HepG2 (cell line): Measurements from ENCODE around the gene TRAPPC12. TPM values are rescaled to one million over a fixed set of nuclear protein-coding genes. Genes with fewer than 3 reads are reported as not detected.
A peak's percentile ranks its signal among the peaks of the same experiment; 100 is the strongest.

Experiments used
- HOMEZ ChIP-seq: IDR thresholded peaks from 2 replicates; pipeline ENCODE4 v1.6.1; 2016; ENCODE audit warnings: low read depth
- IKZF4 ChIP-seq: sonication (generic); formaldehyde crosslinking; IDR thresholded peaks from 2 replicates; pipeline ENCODE4 v1.5.1; 2020; ENCODE audit warnings: borderline replicate concordance, mild to moderate bottlenecking, low read depth, missing genetic modification reagents; ENCODE audit errors: not compliant biosample characterization
- MAX ChIP-seq: IDR thresholded peaks from 2 replicates; pipeline ENCODE4 v1.6.1; 2012; ENCODE audit warnings: inconsistent platforms
- NCOA2 ChIP-seq: sonication (generic); formaldehyde crosslinking; IDR thresholded peaks from 2 replicates; pipeline ENCODE4 v1.8.0; 2022; ENCODE audit warnings: inconsistent platforms
- PLSCR1 ChIP-seq: sonication (generic); formaldehyde crosslinking; IDR thresholded peaks from 2 replicates; pipeline ENCODE4 v1.5.0; 2020; ENCODE audit warnings: missing genetic modification reagents, mild to moderate bottlenecking, borderline replicate concordance
- POLR2AphosphoS5 ChIP-seq: IDR thresholded peaks from 2 replicates; pipeline ENCODE4 v1.6.1; 2012; ENCODE audit warnings: low read depth, low read length
- SKI ChIP-seq: fragments of 450-650 bp; IDR thresholded peaks from one replicate; pipeline ENCODE4 v1.6.1; 2018; ENCODE audit warnings: mild to moderate bottlenecking; ENCODE audit not compliant: partially characterized antibody
- TFE3 ChIP-seq: IDR thresholded peaks from 2 replicates; pipeline ENCODE4 v1.6.1; 2016
- TIGD3 ChIP-seq: sonication (generic); formaldehyde crosslinking; IDR thresholded peaks from 2 replicates; pipeline ENCODE4 v1.5.1; 2020; ENCODE audit warnings: mild to moderate bottlenecking, missing genetic modification reagents, borderline replicate concordance
- TRIM22 ChIP-seq: fragments of 450-650 bp; IDR thresholded peaks from 2 replicates; pipeline ENCODE4 v1.6.1; 2017
- ZBTB26 ChIP-seq: IDR thresholded peaks from 2 replicates; pipeline ENCODE4 v1.6.1; 2016; ENCODE audit warnings: missing compliant biosample characterization, missing genetic modification reagents, borderline replicate concordance
- ZNF580 ChIP-seq: IDR thresholded peaks from 2 replicates; pipeline ENCODE4 v1.6.1; 2016; ENCODE audit warnings: low read depth, borderline replicate concordance
- polyA plus RNA-seq, 8 experiments: library from polyadenylated mRNA; depleted of rRNA in 3 of 8; stranded (reverse) in 7 of 8; unstranded in 1 of 8; fragments of >200 nt; fragmentation: Illumina TruSeq in 4 of 8; extraction: Trizol in 4 of 8; gene quantifications; 2 replicates each; pipeline versions ENCODE4 v1.2.1 to v1.2.3, GENCODE V29; 2011 to 2016; ENCODE audit warnings: low read depth in 4 of 8, missing spikeins in 1 of 8, mixed read lengths in 1 of 8; ENCODE audit not compliant: insufficient read depth in 1 of 8
- total RNA-seq, 5 experiments: library from RNA; depleted of rRNA; stranded (reverse); fragments of >200 nt; fragmentation: Illumina TruSeq; extraction: Trizol; gene quantifications; 2 replicates each; pipeline ENCODE4 v1.2.3, GENCODE V29; 2016; ENCODE audit warnings: low read depth in 1 of 5

The TRAPPC12 gene
- total and polyA plus RNA-seq, 2 of the 13 experiments (the other 11 are each of a cell fraction or from before 2014, with no cell fraction given): 46.4 to 97.7 TPM

- TF ChIP-seq TRIM22 (no peak), SKI (no peak), TIGD3 (CRISPR knock-in tag) (no peak), NCOA2 (CRISPR knock-in tag) (0 out of 2 replicates have a peak, but pooled peaks have one; percentile 11), POLR2AphosphoS5 (0 out of 2 replicates have a peak, but pooled peaks have one; percentile 19), IKZF4 (CRISPR knock-in tag) (no peak), ZBTB26 (peak; percentile 52; the same call in 1 of the 2 replicates), MAX (0 out of 2 replicates have a peak, but pooled peaks have one; percentile 5), PLSCR1 (no peak), HOMEZ (CRISPR knock-in tag) (no peak), ZNF580 (CRISPR knock-in tag) (0 out of 2 replicates have a peak, but pooled peaks have one; percentile 61), TFE3 (CRISPR knock-in tag) (0 out of 2 replicates have a peak, but pooled peaks have one; percentile 36)
Measured at GRCh38 chr2:3480352-3481010, 101.0 kb downstream of the TRAPPC12 start (continued).
